ENCODE data around the gene PIP. TPM values are rescaled to one million over a fixed set of nuclear protein-coding genes. Genes with fewer than 3 reads are reported as not detected.
"Not testable (repeated sequence)": the region's sequence is repeated elsewhere in the genome, so short reads cannot be mapped to it uniquely, and the experiment has no call there.

Gene PIP, protein sequence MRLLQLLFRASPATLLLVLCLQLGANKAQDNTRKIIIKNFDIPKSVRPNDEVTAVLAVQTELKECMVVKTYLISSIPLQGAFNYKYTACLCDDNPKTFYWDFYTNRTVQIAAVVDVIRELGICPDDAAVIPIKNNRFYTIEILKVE
- not detected for total RNA-seq
- not detected for polyA plus RNA-seq (2013, experiment 1 of 2)
- not detected for polyA plus RNA-seq (2013, experiment 2 of 2)
- long read RNA-seq, experiment 1, result 0 reads
- long read RNA-seq, experiment 2, result 0 reads
- long read RNA-seq, experiment 3, result 0 reads
- long read RNA-seq, experiment 4, result 0 reads

DNA sequence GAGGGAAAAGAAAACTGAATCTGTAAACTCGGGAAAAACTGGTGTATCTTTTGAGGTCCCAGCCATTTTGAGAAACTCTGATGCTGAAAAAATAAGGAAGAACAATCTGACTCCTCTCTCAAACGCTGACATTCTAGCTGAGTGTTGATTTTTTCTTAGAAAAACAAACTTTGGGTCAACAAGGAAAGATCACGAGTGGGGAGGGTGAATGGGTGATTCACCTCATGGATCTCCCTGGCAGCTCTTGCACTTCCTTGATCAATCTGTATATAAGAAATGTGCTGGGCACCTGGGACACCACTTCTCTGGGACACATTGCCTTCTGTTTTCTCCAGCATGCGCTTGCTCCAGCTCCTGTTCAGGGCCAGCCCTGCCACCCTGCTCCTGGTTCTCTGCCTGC, at the start of gene PIP:
TSS of gene PIP (plus strand) at position 297 of the 400 bp plus-strand sequence. CDS start at position 337, 40 bp downstream.
- H3K4me3 ChIP-seq (ENCODE audit: low read length), result no peak within 1 kb of the TSS
- H3K27ac ChIP-seq (ENCODE audit: low read depth, low read length), result no peak within 1 kb of the TSS
- H3K27me3 ChIP-seq (ENCODE audit: control insufficient read depth, insufficient read depth, low read length, poor library complexity, severe bottlenecking), result peaks cover 26% of the 10 kb centered on the region
- Mint-ChIP-seq H3K9me3 (no peaks in the 10 kb centered on the region), H3K4me3 (no peak within 1 kb of the TSS), H3K36me3 (ENCODE audit: low read depth) (no peaks in the 10 kb centered on the region), H3K27me3 (ENCODE audit: insufficient read depth) (peaks cover 47% of the 10 kb centered on the region), H3K27ac (no peak within 1 kb of the TSS), H3K4me1 (peaks cover 8% of the 10 kb centered on the region)
- H3K4me1 ChIP-seq (ENCODE audit: control insufficient read depth, insufficient read depth, low read length), result no peaks in the 10 kb centered on the region
- no peak within 1 kb of the TSS for H3K9ac ChIP-seq (ENCODE audit: extremely low read depth, low read length, poor library complexity, severe bottlenecking)
- 74 to 81% methylated on average over 3 to 4 of the region's 4 CpGs for WGBS, 2 experiments (ENCODE audit: insufficient coverage in 1 of 2, insufficient read length in 1 of 2)
- no peaks in the 10 kb centered on the region for H3K9me3 ChIP-seq (ENCODE audit: control insufficient read depth, low read length)
- no peaks in the 10 kb centered on the region for H3K36me3 ChIP-seq (ENCODE audit: control insufficient read depth, insufficient read depth, low read length)
- DNase-seq, result no peak
- TF ChIP-seq, protein P1, sequence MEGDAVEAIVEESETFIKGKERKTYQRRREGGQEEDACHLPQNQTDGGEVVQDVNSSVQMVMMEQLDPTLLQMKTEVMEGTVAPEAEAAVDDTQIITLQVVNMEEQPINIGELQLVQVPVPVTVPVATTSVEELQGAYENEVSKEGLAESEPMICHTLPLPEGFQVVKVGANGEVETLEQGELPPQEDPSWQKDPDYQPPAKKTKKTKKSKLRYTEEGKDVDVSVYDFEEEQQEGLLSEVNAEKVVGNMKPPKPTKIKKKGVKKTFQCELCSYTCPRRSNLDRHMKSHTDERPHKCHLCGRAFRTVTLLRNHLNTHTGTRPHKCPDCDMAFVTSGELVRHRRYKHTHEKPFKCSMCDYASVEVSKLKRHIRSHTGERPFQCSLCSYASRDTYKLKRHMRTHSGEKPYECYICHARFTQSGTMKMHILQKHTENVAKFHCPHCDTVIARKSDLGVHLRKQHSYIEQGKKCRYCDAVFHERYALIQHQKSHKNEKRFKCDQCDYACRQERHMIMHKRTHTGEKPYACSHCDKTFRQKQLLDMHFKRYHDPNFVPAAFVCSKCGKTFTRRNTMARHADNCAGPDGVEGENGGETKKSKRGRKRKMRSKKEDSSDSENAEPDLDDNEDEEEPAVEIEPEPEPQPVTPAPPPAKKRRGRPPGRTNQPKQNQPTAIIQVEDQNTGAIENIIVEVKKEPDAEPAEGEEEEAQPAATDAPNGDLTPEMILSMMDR (conservative IDR thresholded peaks at IDR 0.05), result no peak

DNA sequence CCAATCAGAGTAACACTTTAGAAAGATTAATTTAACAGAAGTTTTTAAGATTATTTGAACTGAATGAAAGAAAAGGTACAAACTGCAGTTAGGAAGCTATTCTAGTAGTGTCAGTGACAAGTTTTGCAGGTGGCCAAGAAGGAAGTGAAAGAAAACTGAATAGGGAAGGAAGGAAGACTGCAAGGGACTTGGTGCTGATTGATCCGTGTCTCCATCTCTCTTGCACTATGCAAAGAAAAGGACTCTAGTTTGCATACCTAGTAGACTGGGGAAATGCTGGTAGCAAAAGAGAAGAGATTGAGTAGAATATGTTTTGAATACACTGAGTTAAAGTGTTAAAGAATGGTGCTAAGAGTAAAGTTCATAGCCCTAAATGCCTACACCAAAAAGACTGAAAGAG, 46.8 kb upstream of the PIP start:
- peaks cover 19% of the 10 kb centered on the region for H3K27me3 Mint-ChIP-seq (ENCODE audit: insufficient read depth)
- no peaks in the 10 kb centered on the region for H3K4me1 Mint-ChIP-seq
- Histone ChIP-seq H3K9me3 (ENCODE audit: control insufficient read depth, low read length) (peaks cover 18% of the 10 kb centered on the region), H3K9ac (ENCODE audit: extremely low read depth, low read length, poor library complexity, severe bottlenecking) (no peak overlapping the region), H3K4me3 (ENCODE audit: low read length) (no peak overlapping the region), H3K4me1 (ENCODE audit: control insufficient read depth, insufficient read depth, low read length) (no peaks in the 10 kb centered on the region), H3K27me3 (ENCODE audit: control insufficient read depth, insufficient read depth, low read length, poor library complexity, severe bottlenecking) (no peaks in the 10 kb centered on the region), H3K27ac (ENCODE audit: low read depth, low read length) (no peak overlapping the region), H3K36me3 (ENCODE audit: control insufficient read depth, insufficient read depth, low read length) (no peaks in the 10 kb centered on the region)
- 85 to 88% methylated on average over 1 of the region's 1 CpG for WGBS, 2 experiments (ENCODE audit: insufficient coverage in 1 of 2, insufficient read length in 1 of 2)
- TF ChIP-seq, protein P1 (conservative IDR thresholded peaks at IDR 0.05), result no peak
- H3K9me3 Mint-ChIP-seq, result peaks cover 43% of the 10 kb centered on the region
- H3K4me3 Mint-ChIP-seq, result no peak overlapping the region
- H3K36me3 Mint-ChIP-seq (ENCODE audit: low read depth), result no peaks in the 10 kb centered on the region
- DNase-seq, result no peak
- no peak overlapping the region for H3K27ac Mint-ChIP-seq

DNA sequence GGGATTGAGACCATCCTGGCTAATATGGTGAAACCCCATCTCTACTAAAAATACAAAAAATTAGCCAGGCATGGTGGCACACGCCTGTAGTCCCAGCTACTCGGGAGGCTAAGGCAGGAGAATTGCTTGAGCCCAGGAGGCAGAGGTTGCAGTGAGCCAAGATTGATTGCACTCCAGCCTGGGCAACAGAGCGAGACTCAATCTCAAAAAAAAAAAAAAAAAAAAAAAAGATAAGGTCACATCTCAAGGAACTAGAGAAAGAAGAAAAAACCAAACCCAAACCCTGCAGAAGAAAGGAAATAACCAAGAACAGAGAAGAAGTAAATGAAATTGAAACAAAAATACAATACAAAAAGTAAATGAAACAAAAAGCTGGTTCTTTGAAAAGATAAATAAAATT, 46.3 kb upstream of the PIP start:
- peaks cover 45% of the 10 kb centered on the region for H3K9me3 Mint-ChIP-seq
- H3K4me3 ChIP-seq (ENCODE audit: low read length); DNase-seq; H3K27ac ChIP-seq (ENCODE audit: low read depth, low read length); H3K4me3 Mint-ChIP-seq; H3K27ac Mint-ChIP-seq; H3K4me1 ChIP-seq (ENCODE audit: control insufficient read depth, insufficient read depth, low read length); H3K36me3 ChIP-seq (ENCODE audit: control insufficient read depth, insufficient read depth, low read length); H3K4me1 Mint-ChIP-seq; H3K9ac ChIP-seq (ENCODE audit: extremely low read depth, low read length, poor library complexity, severe bottlenecking); H3K27me3 ChIP-seq (ENCODE audit: control insufficient read depth, insufficient read depth, low read length, poor library complexity, severe bottlenecking); H3K36me3 Mint-ChIP-seq (ENCODE audit: low read depth): not testable (repeated sequence)
- H3K27me3 Mint-ChIP-seq (ENCODE audit: insufficient read depth), result peaks cover 19% of the 10 kb centered on the region
- WGBS, 2 experiments (ENCODE audit: insufficient coverage in 1 of 2, insufficient read length in 1 of 2), result 90 to 100% methylated on average over 2 to 3 of the region's 3 CpGs
- peaks cover 18% of the 10 kb centered on the region for H3K9me3 ChIP-seq (ENCODE audit: control insufficient read depth, low read length)

DNA sequence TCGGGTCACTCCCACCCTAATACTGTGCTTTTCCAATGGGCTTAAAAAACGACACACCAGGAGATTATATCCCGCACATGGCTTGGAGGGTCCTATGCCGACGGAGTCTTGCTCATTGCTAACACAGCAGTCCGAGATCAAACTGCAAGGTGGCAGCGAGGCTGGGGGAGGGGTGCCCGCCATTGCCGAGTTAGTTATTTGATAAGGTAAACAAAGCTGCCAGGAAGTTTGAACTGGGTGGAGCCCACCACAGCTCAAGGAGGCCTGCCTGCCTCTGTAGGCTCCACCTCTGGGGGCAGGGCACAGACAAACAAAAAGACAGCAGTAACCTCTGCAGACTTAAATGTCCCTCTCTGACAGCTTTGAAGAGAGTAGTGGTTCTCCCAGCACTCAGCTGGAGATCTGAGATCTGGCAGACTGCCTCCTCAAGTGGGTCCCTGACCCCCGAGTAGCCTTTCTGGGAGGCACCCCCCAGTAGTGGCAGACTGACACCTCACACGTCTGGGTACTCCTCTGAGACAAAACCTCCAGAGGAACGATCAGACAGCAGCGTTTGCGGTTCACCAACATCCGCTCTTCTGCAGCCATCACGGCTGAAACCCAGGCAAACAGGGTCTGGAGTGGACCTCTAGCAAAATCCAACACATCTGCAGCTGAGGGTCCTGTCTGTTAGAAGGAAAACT, 43.2 kb upstream of the PIP start:
- H3K4me3 ChIP-seq (ENCODE audit: low read length); H3K27ac Mint-ChIP-seq; DNase-seq; H3K4me1 ChIP-seq (ENCODE audit: control insufficient read depth, insufficient read depth, low read length); H3K36me3 Mint-ChIP-seq (ENCODE audit: low read depth); H3K27me3 ChIP-seq (ENCODE audit: control insufficient read depth, insufficient read depth, low read length, poor library complexity, severe bottlenecking); H3K27ac ChIP-seq (ENCODE audit: low read depth, low read length); H3K36me3 ChIP-seq (ENCODE audit: control insufficient read depth, insufficient read depth, low read length); H3K4me1 Mint-ChIP-seq; H3K4me3 Mint-ChIP-seq; H3K9ac ChIP-seq (ENCODE audit: extremely low read depth, low read length, poor library complexity, severe bottlenecking): not testable (repeated sequence)
- H3K9me3 Mint-ChIP-seq, result peaks cover 46% of the 10 kb centered on the region
- H3K9me3 ChIP-seq (ENCODE audit: control insufficient read depth, low read length), result peaks cover 13% of the 10 kb centered on the region
- peaks cover 22% of the 10 kb centered on the region for H3K27me3 Mint-ChIP-seq (ENCODE audit: insufficient read depth)
- WGBS, 2 experiments (ENCODE audit: insufficient coverage in 1 of 2, insufficient read length in 1 of 2), result 92 to 94% methylated on average over 13 to 16 of the region's 16 CpGs
